ENCODE measurements around the gene HSP90B1. TPM values are rescaled to one million over a fixed set of nuclear protein-coding genes. Genes with fewer than 3 reads are reported as not detected.
A peak's percentile ranks its signal among the peaks of the same experiment; 100 is the strongest.

Gene HSP90B1
- total and polyA plus RNA-seq, 9 of the 15 experiments (the other 6 are each of a cell fraction or from before 2014, with no cell fraction given) = 196 to 719 (median 557) TPM

DNA sequence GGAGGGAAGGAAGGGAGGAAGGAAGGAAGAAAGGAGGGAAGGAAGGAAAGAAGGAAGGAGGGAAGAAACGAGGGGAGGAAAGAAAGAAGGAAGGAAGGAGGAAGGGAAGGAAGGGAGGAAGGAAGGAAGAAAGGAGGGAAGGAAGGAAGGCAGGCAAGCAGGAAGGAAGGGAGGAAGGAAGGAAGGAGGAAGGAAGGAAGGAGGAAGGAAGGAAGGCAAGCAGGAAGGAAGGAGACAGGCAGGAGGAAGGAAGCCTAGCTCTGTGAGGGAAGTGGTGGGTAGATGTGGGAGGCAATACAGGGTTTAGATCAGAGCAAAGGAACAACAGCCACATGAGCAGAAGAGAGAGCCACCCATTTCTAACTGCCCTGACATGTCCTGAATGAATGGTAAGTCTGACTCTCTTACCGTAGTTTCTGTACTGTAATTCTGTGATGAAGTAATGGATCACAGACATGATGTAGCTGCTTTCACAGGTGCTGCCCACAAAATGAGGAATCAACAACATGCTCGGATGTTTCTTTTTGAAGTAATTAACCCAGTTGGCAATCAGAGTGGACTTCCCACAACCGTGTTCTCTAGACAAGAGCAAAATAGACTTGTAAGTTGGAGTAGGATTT lies 24.4 kb upstream of the HSP90B1 start (continued):
- TF ChIP-seq, protein P1, sequence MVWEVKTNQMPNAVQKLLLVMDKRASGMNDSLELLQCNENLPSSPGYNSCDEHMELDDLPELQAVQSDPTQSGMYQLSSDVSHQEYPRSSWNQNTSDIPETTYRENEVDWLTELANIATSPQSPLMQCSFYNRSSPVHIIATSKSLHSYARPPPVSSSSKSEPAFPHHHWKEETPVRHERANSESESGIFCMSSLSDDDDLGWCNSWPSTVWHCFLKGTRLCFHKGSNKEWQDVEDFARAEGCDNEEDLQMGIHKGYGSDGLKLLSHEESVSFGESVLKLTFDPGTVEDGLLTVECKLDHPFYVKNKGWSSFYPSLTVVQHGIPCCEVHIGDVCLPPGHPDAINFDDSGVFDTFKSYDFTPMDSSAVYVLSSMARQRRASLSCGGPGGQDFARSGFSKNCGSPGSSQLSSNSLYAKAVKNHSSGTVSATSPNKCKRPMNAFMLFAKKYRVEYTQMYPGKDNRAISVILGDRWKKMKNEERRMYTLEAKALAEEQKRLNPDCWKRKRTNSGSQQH (CRISPR knock-in tag; IDR thresholded peaks at IDR 0.05) = 0 out of 2 replicates have a peak, but pooled peaks have one; percentile 21

DNA sequence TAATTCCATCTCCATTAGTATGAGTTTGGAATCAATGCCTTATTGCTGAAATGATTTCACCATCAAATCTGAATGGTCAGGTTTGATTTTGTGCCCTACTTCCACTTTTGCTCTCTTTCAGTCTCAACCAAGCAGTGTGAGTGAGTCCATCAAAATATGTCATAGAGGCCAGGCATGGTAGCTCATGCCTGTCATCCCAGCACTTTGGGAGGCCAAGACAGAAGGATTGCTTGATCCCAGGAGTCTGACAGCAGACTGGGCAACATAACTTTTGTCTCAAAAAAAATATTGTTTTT lies 22.0 kb upstream of the HSP90B1 start:
- BruUV-seq (replicated peaks) = no TSS peak
- ATAC-seq (no peak), FAIRE-seq (no peak), DNase-seq (ENCODE audit: extremely low read depth in 1 of 4, low spot score in 3 of 4) (no peak)
- Histone ChIP-seq H3K27ac (ENCODE audit: extremely low read depth, low read depth, low read length) (no peak overlapping the region), H3K4me1 (replicated peaks in 1 of 2; ENCODE audit: control insufficient read depth in 2 of 2, insufficient read depth in 2 of 2, low read length in 2 of 2) (no peaks in the 10 kb centered on the region), H3K36me3 (ENCODE audit: control insufficient read depth, insufficient read depth, low read length) (no peaks in the 10 kb centered on the region), H3K9me1 (ENCODE audit: control insufficient read depth, insufficient read depth, low read length) (no peaks in the 10 kb centered on the region), H3K4me3 (no peak overlapping the region), H3K4me2 (ENCODE audit: insufficient read depth, low read length) (no peak overlapping the region), H4K20me1 (replicated peaks; ENCODE audit: control insufficient read depth, insufficient read depth, low read length) (no peaks in the 10 kb centered on the region), H2AFZ (ENCODE audit: low read depth, low read length) (no peak overlapping the region), H3K9me3 (replicated peaks; ENCODE audit: control insufficient read depth, insufficient read depth, low read depth, low read length) (no peaks in the 10 kb centered on the region), H3K27me3 (ENCODE audit: control insufficient read depth in 2 of 2, insufficient read depth in 2 of 2, low read length in 2 of 2) (peaks cover 6 to 8% of the 10 kb centered on the region in 2 experiments; a peak in 3 of 5 replicates), H3K79me2 (ENCODE audit: control insufficient read depth, insufficient read depth, low read length) (no peaks in the 10 kb centered on the region), H3K9ac (ENCODE audit: insufficient read depth in 1 of 2, low read depth in 2 of 2, low read length in 2 of 2) (no peak overlapping the region)
- intact Hi-C loops (cut with micrococcal nuclease) = no loop called here
- ChIA-PET CTCF (ENCODE audit: low intra/inter-chr PET ratio) (no interaction called here), POLR2A (interaction anchor here (1.3 kb wide), 1 partner anchor 16 kb away, joined by 3 read pairs; no protein-coding TSS in a partner anchor)
- in situ Hi-C loops (cut with MboI) = no loop called here
- no peak for TF ChIP-seq NCOA6 (IDR thresholded peaks at IDR 0.05)
- no peak for TF ChIP-seq DPF2 (IDR thresholded peaks at IDR 0.05)
- no peak for TF ChIP-seq SAP30 (IDR thresholded peaks at IDR 0.05; ENCODE audit: borderline replicate concordance, insufficient read depth, low read depth, low read length, poor library complexity, severe bottlenecking)
- no peak for TF ChIP-seq NR4A1 (CRISPR knock-in tag; IDR thresholded peaks at IDR 0.05)
- no peak for TF ChIP-seq NR4A1 (tag; IDR thresholded peaks at IDR 0.05)
- TF ChIP-seq PCBP2 (IDR thresholded peaks at IDR 0.05; ENCODE audit: low read depth, low read length, poor library complexity, severe bottlenecking) = no peak
- no peak for TF ChIP-seq ZNF589 (CRISPR knock-in tag; IDR thresholded peaks at IDR 0.05; ENCODE audit: low read depth)
- TF ChIP-seq, protein P2, sequence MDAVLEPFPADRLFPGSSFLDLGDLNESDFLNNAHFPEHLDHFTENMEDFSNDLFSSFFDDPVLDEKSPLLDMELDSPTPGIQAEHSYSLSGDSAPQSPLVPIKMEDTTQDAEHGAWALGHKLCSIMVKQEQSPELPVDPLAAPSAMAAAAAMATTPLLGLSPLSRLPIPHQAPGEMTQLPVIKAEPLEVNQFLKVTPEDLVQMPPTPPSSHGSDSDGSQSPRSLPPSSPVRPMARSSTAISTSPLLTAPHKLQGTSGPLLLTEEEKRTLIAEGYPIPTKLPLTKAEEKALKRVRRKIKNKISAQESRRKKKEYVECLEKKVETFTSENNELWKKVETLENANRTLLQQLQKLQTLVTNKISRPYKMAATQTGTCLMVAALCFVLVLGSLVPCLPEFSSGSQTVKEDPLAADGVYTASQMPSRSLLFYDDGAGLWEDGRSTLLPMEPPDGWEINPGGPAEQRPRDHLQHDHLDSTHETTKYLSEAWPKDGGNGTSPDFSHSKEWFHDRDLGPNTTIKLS (IDR thresholded peaks at IDR 0.05; ENCODE audit: borderline replicate concordance, low read depth) = no peak
- TF ChIP-seq, protein P3, sequence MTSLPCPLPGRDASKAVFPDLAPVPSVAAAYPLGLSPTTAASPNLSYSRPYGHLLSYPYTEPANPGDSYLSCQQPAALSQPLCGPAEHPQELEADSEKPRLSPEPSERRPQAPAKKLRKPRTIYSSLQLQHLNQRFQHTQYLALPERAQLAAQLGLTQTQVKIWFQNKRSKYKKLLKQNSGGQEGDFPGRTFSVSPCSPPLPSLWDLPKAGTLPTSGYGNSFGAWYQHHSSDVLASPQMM (CRISPR knock-in tag; IDR thresholded peaks at IDR 0.05) = no peak

Measured in K562 (cell line).